Fibroblast of villous mesenchyme (primary cell): ENCODE measurements around the gene MACROH2A1. TPM values are rescaled to one million over a fixed set of nuclear protein-coding genes. Genes with fewer than 3 reads are reported as not detected.

ENCODE experiments used
- DNase-seq: peaks from one replicate; pipeline ENCODE4 v3.0.0-alpha.2; 2010; ENCODE audit warnings: low read depth
- H3K4me3 ChIP-seq: 2 replicates; pipeline ENCODE4 v1.5.1; 2011; ENCODE audit warnings: low read depth, mild to moderate bottlenecking, low read length
- total RNA-seq: library from RNA; depleted of rRNA; stranded (reverse); fragments of >200 nt; gene quantifications from 2 replicates; pipeline ENCODE4 v1.2.3, GENCODE V29; 2012
- TF ChIP-seq, protein P1 (sequence below): IDR thresholded peaks from 2 replicates; pipeline ENCODE4 v1.5.1; 2012; ENCODE audit warnings: low read depth, mild to moderate bottlenecking, low read length; ENCODE audit not compliant: insufficient read depth

The MACROH2A1 gene
- total RNA-seq, 1 donor, result 161 TPM

DNA sequence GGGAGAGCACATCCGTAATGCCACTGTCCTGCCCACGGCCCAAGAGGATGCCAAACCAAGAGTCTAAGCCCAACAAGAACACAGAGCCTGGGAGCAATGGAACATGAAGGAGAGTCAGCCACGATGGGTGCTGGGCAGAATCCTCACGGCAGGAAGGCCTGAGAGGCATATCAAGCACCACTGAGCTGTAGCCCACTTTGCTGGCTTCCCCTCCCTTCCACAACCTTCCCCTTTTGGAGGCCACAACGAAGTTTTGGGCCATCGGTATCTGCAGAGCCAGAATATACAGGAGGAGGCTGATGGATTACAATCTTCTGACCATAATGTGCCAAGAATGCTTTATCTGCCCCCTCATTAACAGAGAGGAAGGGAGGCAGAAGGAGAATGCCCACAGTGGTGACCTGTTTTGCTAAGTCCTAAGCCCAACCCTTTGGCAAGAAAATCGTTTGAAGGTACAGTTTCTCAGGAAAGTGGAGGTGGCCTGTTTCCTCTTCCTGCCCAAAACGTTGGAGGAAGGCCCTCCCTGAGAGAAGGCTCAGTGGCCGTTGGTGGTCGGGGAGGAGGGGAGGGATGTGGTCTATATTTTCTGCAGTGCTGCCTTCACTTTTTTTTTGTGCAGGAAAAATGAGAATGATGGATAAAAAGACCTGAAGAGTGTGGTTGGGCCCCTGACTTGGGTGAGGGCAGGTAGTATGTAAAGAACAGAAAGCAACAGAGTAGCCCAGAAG is 26.2 kb downstream of the MACROH2A1 start:
- TF ChIP-seq, protein P1, sequence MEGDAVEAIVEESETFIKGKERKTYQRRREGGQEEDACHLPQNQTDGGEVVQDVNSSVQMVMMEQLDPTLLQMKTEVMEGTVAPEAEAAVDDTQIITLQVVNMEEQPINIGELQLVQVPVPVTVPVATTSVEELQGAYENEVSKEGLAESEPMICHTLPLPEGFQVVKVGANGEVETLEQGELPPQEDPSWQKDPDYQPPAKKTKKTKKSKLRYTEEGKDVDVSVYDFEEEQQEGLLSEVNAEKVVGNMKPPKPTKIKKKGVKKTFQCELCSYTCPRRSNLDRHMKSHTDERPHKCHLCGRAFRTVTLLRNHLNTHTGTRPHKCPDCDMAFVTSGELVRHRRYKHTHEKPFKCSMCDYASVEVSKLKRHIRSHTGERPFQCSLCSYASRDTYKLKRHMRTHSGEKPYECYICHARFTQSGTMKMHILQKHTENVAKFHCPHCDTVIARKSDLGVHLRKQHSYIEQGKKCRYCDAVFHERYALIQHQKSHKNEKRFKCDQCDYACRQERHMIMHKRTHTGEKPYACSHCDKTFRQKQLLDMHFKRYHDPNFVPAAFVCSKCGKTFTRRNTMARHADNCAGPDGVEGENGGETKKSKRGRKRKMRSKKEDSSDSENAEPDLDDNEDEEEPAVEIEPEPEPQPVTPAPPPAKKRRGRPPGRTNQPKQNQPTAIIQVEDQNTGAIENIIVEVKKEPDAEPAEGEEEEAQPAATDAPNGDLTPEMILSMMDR, result no peak
- H3K4me3 ChIP-seq, result no peak overlapping the region
- no peak for DNase-seq

GRCh38 chr5:135371622-135372232 is 27.3 kb downstream of the MACROH2A1 start:
- TF ChIP-seq, protein P1, result no peak
- no peak for DNase-seq
- H3K4me3 ChIP-seq, result no peak overlapping the region

DNA sequence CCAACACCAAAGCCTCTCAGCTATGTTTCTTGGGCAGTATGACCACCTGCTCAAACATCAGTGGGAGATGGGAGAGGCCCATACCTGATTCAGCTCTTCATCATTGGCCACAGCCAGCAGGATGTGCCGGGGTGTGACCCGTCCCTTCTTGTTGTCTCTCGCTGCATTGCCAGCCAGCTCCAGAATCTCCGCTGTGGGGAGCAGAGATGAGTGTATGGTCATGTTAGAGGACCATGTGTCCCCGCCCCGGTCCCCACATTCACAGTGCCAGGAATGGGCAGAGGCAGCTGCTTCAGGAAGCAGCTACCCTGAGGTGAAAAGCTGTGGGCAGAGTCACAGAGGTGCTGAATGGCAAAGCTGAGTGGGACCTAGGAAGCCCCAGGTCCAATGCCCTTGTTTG is 29.1 kb downstream of the MACROH2A1 start:
- no peak for DNase-seq

GRCh38 chr5:135367554-135367953 is 31.5 kb downstream of the MACROH2A1 start:
- TF ChIP-seq, protein P1, result no peak
- DNase-seq, result no peak
- H3K4me3 ChIP-seq, result no peak overlapping the region

More for the DNA sequence above, 29.1 kb downstream of the MACROH2A1 start:
- TF ChIP-seq, protein P1, result no peak
- no peak overlapping the region for H3K4me3 ChIP-seq

- no peak overlapping the region for H3K4me3 ChIP-seq
- no peak for DNase-seq
- TF ChIP-seq, protein P1, result no peak
Measured at GRCh38 chr5:135367076-135367475, 32.0 kb downstream of the MACROH2A1 start.

DNA sequence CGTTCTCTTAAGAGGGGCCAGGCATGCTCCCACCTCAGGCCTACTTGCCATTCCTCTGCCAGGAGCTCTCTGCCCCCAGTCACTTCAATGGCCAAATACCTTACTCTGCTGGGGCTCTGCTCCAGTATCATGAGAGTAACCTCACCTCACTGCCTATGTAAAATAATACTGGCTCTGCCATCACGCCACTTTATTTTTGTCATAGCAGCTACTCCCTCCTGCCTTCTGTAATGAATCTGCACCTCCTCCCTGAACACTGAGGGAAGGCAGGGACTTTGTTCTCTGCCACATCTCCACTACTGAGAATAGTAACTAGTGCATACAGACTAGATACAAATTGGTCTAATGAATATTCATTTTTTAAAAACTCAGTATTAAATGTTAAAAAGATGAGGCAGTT is 33.8 kb downstream of the MACROH2A1 start:
- no peak for DNase-seq
- H3K4me3 ChIP-seq, result no peak overlapping the region
- TF ChIP-seq, protein P1, result no peak
